A673 (cell line): ENCODE measurements around the gene ZNF24. TPM values are rescaled to one million over a fixed set of nuclear protein-coding genes. Genes with fewer than 3 reads are reported as not detected.

Source experiments
- BruUV-seq: library from RNA; stranded (reverse); fragments of 400-500 nt; replicated peaks from 2 replicates; lab custom pipeline; 2021; lab: Mats Ljungman, UMichigan
- CTCF ChIA-PET: fragments of 300-600 bp; sonication (Branson Sonifier 250); formaldehyde crosslinking; loops from one replicate; lab custom pipeline; 2022; ENCODE audit warnings: antibody characterized with exemption; lab: Charles Lee
- POLR2A ChIA-PET: fragments of 300-600 bp; sonication (Branson Sonifier 250); formaldehyde crosslinking; loops from one replicate; lab custom pipeline; 2022; ENCODE audit warnings: antibody characterized with exemption; ENCODE audit not compliant: low non-redundant PET; lab: Charles Lee
- DNase-seq: peaks from one replicate; pipeline ENCODE4 v3.0.0-alpha.2; 2015; ENCODE audit warnings: low spot score
- H3K27ac ChIP-seq: fragments of 200-600 bp; sonication (generic); 2 replicates; pipeline ENCODE4 v1.5.1; 2016; ENCODE audit warnings: mixed run types, low read depth, mild to moderate bottlenecking, mixed read lengths, antibody characterized with exemption, low read length; ENCODE audit not compliant: poor library complexity, severe bottlenecking
- H3K27me3 ChIP-seq: fragments of 200-600 bp; sonication (generic); replicated peaks from 2 replicates; pipeline ENCODE4 v1.6.1; 2017; ENCODE audit warnings: mixed run types, low read depth, mild to moderate bottlenecking, mixed read lengths, antibody characterized with exemption, low read length; ENCODE audit not compliant: insufficient read depth, poor library complexity
- H3K36me3 ChIP-seq: fragments of 200-600 bp; sonication (generic); 2 replicates; pipeline ENCODE4 v1.6.1; 2016; ENCODE audit warnings: mixed run types, mild to moderate bottlenecking, mixed read lengths, antibody characterized with exemption, low read length; ENCODE audit not compliant: insufficient read depth, poor library complexity, severe bottlenecking
- H3K4me1 ChIP-seq: fragments of 200-600 bp; sonication (generic); 2 replicates; pipeline ENCODE4 v1.6.1; 2017; ENCODE audit warnings: mixed run types, mild to moderate bottlenecking, mixed read lengths, antibody characterized with exemption, low read length; ENCODE audit not compliant: insufficient read depth, poor library complexity, severe bottlenecking
- H3K4me3 ChIP-seq: fragments of 200-600 bp; sonication (generic); 2 replicates; pipeline ENCODE4 v1.5.1; 2016; ENCODE audit warnings: low read depth, mixed run types, mild to moderate bottlenecking, mixed read lengths, low read length; ENCODE audit not compliant: poor library complexity, severe bottlenecking
- H3K9me3 ChIP-seq: fragments of 200-600 bp; sonication (generic); 2 replicates; pipeline ENCODE4 v1.6.1; 2016; ENCODE audit warnings: mixed run types, low read depth, mild to moderate bottlenecking, mixed read lengths, antibody characterized with exemption, low read length; ENCODE audit not compliant: poor library complexity, severe bottlenecking
- CTCF ChIP-seq: fragments of 300-800, 200-600 bp; sonication (generic); conservative IDR thresholded peaks from 2 replicates; pipeline ENCODE4 v1.5.1; 2017; ENCODE audit warnings: low read depth, mild to moderate bottlenecking, antibody characterized with exemption, low read length, moderate library complexity, mixed read lengths
- EZH2 ChIP-seq: fragments of 200-600 bp; sonication (generic); IDR thresholded peaks from 2 replicates; pipeline ENCODE4 v1.6.1; 2017; ENCODE audit warnings: borderline replicate concordance, low read depth, mild to moderate bottlenecking, mixed read lengths, antibody characterized with exemption, low read length; ENCODE audit not compliant: poor library complexity, severe bottlenecking
- intact Hi-C: fragments of 100-400 bp; cut with micrococcal nuclease; formaldehyde crosslinking; loops from one replicate; pipeline ENCODE4 v1.10.0; 2022; ENCODE audit not compliant: unreplicated experiment
- total RNA-seq: library from RNA; stranded (reverse); gene quantifications from 2 replicates; pipeline ENCODE4 v1.2.3, GENCODE V29; 2021

Gene ZNF24
- total RNA-seq, 1 experiment from 2014 or later: 63.3 TPM

- ChIA-PET CTCF (no interaction called here), POLR2A (no interaction called here)
- no peak overlapping the region for H3K4me3 ChIP-seq
- no peak for DNase-seq
- BruUV-seq: no TSS peak
- H3K9me3 ChIP-seq: no peaks in the 10 kb centered on the region
- no peak for TF ChIP-seq EZH2
- TF ChIP-seq CTCF: no peak
- peaks cover 12% of the 10 kb centered on the region for H3K27me3 ChIP-seq
- intact Hi-C loops: no loop called here
- peaks cover 6% of the 10 kb centered on the region for H3K4me1 ChIP-seq
- H3K36me3 ChIP-seq: no peaks in the 10 kb centered on the region
- H3K27ac ChIP-seq: no peak overlapping the region
Observed at GRCh38 chr18:35378574-35378896, 34.3 kb upstream of the ZNF24 start.

- DNase-seq: peak; percentile 23
- ChIA-PET POLR2A (no interaction called here), CTCF (no interaction called here)
- intact Hi-C loops: no loop called here
- Histone ChIP-seq H3K27ac (no peak overlapping the region), H3K4me3 (no peak overlapping the region), H3K4me1 (peaks cover 6% of the 10 kb centered on the region), H3K36me3 (no peaks in the 10 kb centered on the region), H3K9me3 (no peaks in the 10 kb centered on the region), H3K27me3 (peaks cover 9% of the 10 kb centered on the region)
- TF ChIP-seq CTCF: no peak
- TF ChIP-seq EZH2: no peak
- no TSS peak for BruUV-seq
Observed at GRCh38 chr18:35377875-35378573, 33.8 kb upstream of the ZNF24 start.

GRCh38 chr18:35376742-35377695, 32.8 kb upstream of the ZNF24 start, which contains the start of gene ZNF396:
Gene ZNF396 (minus strand): TSS chr18:35377337. CDS start chr18:35374292, 3,045 bp downstream.
- Histone ChIP-seq H3K9me3 (no peaks in the 10 kb centered on the region), H3K27ac (no peak within 1 kb of the TSS), H3K36me3 (no peaks in the 10 kb centered on the region), H3K4me3 (peak within 1 kb of the TSS; percentile 76), H3K27me3 (peaks cover 8% of the 10 kb centered on the region), H3K4me1 (peaks cover 6% of the 10 kb centered on the region)
- ChIA-PET CTCF (no interaction called here), POLR2A (no interaction called here)
- TF ChIP-seq CTCF: no peak
- no peak for TF ChIP-seq EZH2
- BruUV-seq: no TSS peak
- intact Hi-C loops: no loop called here
- DNase-seq: peak; percentile 76
